ENCODE data around the gene OR2J3.
"Not testable (repeated sequence)": the region's sequence is repeated elsewhere in the genome, so short reads cannot be mapped to it uniquely, and the experiment has no call there.

The OR2J3 gene

DNA sequence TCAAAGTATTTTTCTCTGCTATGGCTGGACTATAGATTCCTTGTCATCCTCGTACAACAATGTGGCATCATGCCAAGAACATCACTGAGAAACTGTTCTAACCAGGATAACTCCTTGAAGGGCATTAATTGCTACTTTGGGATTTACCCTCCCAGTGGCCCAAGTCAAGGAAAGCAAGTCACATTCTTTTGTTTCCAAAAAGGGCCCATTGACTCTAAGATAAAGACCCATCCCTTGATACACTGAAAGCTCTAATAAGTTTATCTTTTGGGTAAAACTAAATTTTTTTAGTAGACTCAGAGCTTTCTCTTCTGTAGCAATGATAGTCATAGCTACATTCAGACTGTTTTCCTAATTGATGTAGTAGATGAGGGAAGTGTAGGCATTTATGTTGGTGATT is at the start of gene OR2J3:
OR2J3 (plus strand) TSS at position 301 of the 400 bp plus-strand sequence. CDS start 3,833 bp downstream, outside the sequence.
- in situ Hi-C loops (cut with MboI; ENCODE audit: low sequenced_read_pairs) = no loop called here

GRCh38 chr6:29071831-29072723 is 35.8 kb upstream of the OR2J3 start:
- in situ Hi-C loops (cut with MboI; ENCODE audit: low sequenced_read_pairs) = no loop called here

DNA sequence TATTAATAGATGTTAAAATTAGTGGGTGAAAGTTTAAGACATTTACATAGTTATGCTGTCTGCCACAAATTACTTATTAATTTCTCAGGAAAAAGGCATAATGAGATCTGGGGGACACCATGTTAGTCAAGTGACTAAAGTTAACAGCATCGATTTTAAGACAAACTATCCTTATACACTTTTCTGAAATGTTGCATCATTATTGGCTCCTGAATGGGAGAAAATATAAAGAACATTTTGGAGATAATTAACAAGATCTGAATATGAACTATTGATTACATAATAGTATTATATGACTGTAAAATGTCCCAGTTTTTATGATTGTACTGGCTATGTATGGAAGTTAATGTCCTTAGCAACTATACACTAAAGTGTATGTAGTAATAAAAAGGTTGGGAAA is 28.7 kb upstream of the OR2J3 start:
- in situ Hi-C loops (cut with MboI; ENCODE audit: low sequenced_read_pairs) = no loop called here

DNA sequence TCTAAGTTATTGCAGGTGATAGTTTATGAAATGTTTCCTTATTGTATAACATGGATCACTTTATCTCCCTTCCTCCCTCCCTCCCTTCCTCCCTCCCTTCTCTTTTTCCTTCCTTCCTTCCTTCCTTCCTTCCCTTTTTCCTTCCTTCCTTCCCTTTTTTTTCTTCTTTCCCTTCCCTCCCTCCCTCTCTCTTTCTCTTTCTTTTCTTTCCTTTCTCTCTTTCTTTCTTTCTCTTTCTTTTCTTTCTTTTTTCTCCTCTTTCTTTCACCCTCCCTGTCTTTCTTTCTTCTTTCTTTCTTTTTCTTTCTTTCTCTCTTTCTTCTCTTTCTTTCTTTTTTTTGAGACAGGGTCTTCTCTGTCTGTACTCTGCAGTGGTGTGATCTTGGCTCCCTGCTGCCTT is 26.5 kb upstream of the OR2J3 start:
- in situ Hi-C loops (cut with MboI; ENCODE audit: low sequenced_read_pairs) = no loop called here

GRCh38 chr6:29082457-29082856 is 25.4 kb upstream of the OR2J3 start:
- in situ Hi-C loops (cut with MboI; ENCODE audit: low sequenced_read_pairs) = no loop called here

DNA sequence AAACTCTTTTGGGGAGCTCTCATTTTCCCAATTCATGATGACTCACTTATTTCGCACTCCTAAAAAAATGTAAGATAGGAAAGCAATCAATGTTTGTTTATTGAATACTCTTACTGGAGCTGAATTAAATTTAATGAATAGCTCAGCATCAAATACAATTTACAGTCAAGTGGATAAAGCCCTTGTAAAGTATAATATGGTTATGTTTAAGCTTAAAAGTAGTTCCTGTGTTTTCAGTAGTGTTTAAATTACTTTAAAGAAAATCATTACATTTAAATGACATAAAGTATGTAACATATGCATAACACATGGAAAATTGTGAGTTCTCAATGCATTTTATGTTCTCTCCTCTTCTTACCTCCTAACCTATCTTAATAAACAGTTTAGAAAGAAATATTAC is 20.6 kb upstream of the OR2J3 start, which contains the start of gene OR2B3:
OR2B3 (minus strand) TSS at position 101 of the 400 bp plus-strand sequence; CDS start at position 36, 65 bp downstream.
- in situ Hi-C loops (cut with MboI; ENCODE audit: low sequenced_read_pairs) = no loop called here

DNA sequence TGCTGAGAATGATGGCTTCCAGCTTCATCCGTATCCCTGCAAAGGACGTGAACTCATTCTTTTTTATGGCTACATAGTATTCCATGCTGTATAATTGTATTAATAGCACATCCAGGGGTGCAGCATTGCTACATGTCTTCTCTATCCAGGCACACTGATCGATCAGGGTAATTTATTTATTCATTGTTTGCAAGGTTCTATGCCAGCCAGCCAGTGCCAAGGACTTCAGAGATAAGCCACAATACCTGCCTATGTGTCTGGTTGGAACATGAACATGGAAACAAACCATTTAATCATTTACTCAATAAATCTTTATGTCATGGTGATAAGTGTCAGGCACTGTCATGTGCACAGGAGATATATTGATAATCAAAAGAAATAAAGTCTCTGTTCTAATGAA is 14.9 kb upstream of the OR2J3 start:
- in situ Hi-C loops (cut with MboI; ENCODE audit: low sequenced_read_pairs) = no loop called here

DNA sequence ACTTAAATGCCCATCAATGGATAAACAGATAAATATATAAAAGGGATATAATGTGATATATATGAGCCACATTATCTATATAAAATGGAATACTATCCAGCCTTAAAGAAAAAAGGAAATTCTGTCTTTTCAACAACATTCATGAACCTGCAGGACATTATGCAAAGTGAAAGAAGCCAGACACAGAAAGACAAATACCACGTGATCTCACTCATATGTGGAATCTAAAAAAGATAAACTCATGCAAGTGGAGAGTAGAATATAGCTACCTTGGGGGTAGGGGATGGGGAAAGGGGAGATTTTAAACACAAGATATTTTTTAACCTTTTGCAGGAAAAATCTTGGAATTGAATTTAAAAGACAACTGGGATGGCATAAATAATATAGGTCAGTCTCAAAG is 10.1 kb upstream of the OR2J3 start:
- in situ Hi-C loops (cut with MboI; ENCODE audit: low sequenced_read_pairs) = no loop called here

GRCh38 chr6:29099190-29099589 is 8.7 kb upstream of the OR2J3 start, which contains the start of gene OR2J1:
OR2J1 (plus strand) TSS chr6:29099490; CDS start chr6:29100943, 1,453 bp downstream.
- in situ Hi-C loops (cut with MboI; ENCODE audit: low sequenced_read_pairs) = no loop called here

GRCh38 chr6:29112135-29112534 is 4.3 kb downstream of the OR2J3 start:
- in situ Hi-C loops (cut with MboI; ENCODE audit: low sequenced_read_pairs) = no loop called here

- in situ Hi-C loops (cut with MboI; ENCODE audit: low sequenced_read_pairs) = not testable (repeated sequence)
Measured at GRCh38 chr6:29114964-29115363, 7.1 kb downstream of the OR2J3 start.

DNA sequence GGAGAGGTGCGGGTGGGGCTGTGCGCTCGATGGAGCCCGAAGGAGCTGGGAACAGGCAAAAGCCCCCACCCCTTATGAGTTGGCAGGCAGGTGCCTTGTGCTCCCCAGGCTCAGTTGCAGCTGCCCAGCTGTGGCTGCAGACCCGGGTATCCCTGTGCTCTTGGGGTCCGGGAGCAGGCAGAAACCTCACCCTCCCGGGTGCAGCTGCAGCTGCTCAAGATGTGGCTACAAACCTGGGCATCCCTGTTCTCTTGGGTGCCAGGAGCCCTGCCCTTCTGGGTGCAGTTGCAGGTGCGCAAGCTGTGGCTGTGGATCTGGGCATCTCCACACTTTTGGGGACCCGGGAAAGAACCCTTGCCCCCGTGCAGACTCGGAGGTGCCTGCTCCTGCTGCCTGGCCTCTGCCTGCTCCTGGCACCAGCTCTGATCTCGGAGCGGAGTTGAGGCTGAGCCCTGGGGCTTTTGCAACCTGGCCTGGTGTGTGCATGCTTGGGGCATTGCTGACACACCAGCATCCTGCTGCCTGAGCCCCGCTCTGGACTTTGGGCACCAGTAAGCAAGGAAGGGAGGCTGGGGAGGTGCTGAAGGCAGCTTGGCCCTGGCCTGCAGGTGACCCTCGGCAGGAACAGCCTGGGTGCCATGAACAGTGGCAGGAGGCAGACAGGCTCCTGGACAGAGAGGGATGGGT is 21.6 kb downstream of the OR2J3 start:
- in situ Hi-C loops (cut with MboI; ENCODE audit: low sequenced_read_pairs) = no loop called here

DNA sequence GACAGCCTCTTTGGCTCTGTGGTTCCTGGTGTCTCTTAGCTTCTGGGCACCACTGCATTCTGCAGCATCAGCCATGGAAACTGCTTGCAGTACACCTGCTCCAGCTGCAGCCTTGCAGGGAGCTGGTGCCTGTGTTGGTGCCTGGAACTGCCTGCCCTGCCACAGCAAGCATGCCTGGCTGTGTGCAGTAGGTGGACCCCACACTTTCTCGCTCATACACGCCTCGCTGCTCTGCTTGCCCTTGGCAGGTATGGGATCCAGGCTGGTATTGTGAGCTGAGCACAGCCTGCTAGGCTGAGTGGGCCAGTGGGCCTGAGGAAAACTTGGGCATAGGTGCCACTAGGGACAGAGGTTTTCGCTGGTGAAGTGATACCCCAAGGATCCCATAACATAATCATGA is 22.8 kb downstream of the OR2J3 start:
- in situ Hi-C loops (cut with MboI; ENCODE audit: low sequenced_read_pairs) = no loop called here

GRCh38 chr6:29131691-29132090 is 23.8 kb downstream of the OR2J3 start:
- in situ Hi-C loops (cut with MboI; ENCODE audit: low sequenced_read_pairs) = no loop called here

GRCh38 chr6:29137724-29138123 is 29.9 kb downstream of the OR2J3 start:
- in situ Hi-C loops (cut with MboI; ENCODE audit: low sequenced_read_pairs) = no loop called here

- in situ Hi-C loops (cut with MboI; ENCODE audit: low sequenced_read_pairs) = no loop called here
Measured at GRCh38 chr6:29141606-29142005, 33.7 kb downstream of the OR2J3 start.

DNA sequence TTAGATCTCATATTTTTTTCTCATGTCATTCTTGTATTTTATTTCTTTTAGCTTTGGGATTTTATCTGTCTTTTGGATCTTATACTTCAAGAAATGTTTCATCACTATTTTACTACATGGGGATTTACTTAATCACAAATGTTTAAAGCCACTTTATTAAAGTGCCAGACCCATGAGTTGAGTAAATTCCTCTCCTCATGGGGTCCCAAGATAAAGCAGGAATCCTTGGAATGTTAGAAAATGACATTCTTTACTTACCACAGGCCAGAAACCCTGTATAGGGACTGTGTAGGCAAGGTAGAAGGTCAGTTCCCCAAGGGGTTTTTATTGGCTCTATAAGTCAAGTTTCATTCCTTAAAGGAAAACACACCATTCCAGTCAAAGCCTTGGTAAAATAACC is 34.5 kb downstream of the OR2J3 start:
- in situ Hi-C loops (cut with MboI; ENCODE audit: low sequenced_read_pairs) = no loop called here

DNA sequence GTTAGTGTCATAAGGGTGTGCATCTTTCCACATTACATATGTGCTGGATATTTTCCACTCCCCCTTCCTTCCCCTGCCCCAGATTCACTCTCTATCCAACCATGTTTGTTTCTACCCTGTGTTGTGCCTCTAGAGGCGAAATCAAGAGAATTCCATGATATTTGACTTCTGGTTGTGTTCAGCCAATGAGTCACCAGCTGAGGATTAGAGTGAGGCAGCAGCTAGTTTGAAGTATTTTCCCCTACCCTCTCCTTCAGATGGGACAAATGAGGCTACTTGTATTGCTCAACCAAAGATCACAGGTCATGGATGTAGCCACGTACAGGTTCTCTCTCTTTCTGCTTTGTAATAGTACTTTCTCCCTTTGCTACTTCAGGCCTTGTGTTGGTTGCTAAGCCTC is 38.3 kb downstream of the OR2J3 start:
- in situ Hi-C loops (cut with MboI; ENCODE audit: low sequenced_read_pairs) = no loop called here

- in situ Hi-C loops (cut with MboI; ENCODE audit: low sequenced_read_pairs) = no loop called here
Measured at GRCh38 chr6:29147074-29147473, 39.2 kb downstream of the OR2J3 start.

DNA sequence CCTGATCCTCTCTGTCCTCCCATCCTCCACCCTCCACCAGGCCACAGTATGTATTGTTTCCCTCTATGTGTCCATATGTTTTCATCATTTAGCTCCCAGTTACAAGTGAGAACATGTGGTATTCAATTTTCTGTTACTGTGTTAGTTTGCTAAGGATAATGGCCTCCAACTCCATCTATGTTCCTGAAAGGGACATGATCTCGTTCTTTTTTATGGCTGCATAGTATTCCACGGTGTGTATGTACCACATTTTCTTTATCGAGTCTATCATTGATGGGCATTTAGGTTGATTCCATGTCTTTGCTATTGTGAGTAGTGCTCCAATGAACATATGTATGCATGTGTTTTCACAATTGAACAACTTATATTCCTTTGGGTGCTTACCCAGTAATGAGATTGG is 41.6 kb downstream of the OR2J3 start:
- in situ Hi-C loops (cut with MboI; ENCODE audit: low sequenced_read_pairs) = not testable (repeated sequence)

- in situ Hi-C loops (cut with MboI; ENCODE audit: low sequenced_read_pairs) = no loop called here
Measured at GRCh38 chr6:29153083-29153482, 45.2 kb downstream of the OR2J3 start.

DNA sequence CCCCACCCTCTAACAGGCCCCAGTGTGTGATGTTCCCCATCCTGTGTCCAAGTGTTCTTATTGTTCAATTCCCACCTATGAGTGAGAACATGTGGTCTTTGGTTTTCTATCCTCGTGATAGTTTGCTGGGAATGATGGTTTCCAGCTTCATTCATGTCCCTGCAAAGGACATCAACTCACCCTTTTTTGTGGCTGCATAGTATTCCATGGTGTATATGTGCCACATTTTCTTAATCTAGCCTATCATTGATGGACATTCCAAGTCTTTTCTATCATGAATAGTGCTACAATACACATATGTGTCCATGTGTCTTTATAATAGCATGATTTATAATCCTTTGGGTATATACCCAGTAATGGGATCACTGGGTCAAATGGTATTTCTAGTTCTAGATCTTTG is 47.3 kb downstream of the OR2J3 start:
- in situ Hi-C loops (cut with MboI; ENCODE audit: low sequenced_read_pairs) = not testable (repeated sequence)

Data from HL-60/S4 (cell line).